ENCODE measurements around the gene DHRSX.
"Not testable (repeated sequence)": the region's sequence is repeated elsewhere in the genome, so short reads cannot be mapped to it uniquely, and the experiment has no call there.

Gene DHRSX

DNA sequence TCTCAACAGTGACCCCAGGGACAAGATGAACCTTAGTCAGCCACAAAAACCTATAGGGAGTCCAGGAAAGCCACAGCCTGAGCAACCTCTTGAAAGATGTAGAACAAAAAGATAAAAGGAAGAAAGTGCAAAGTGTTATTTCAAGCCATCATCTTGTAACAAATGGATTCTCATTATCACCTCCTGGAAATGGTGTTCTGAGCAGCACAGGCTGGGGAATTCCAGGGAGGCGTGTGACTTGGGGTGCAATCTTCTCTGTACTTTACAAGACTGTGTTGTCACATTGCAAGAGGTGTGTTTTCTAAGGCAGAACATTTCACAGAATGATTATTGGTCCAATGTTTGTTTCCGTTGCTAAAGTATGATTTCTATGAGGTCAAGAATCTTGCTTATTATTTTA is 214.0 kb downstream of the DHRSX start:
- DNase-seq (ENCODE audit: extremely low spot score, insufficient read length, low read depth) = no peak
- FAIRE-seq = no peak

DNA sequence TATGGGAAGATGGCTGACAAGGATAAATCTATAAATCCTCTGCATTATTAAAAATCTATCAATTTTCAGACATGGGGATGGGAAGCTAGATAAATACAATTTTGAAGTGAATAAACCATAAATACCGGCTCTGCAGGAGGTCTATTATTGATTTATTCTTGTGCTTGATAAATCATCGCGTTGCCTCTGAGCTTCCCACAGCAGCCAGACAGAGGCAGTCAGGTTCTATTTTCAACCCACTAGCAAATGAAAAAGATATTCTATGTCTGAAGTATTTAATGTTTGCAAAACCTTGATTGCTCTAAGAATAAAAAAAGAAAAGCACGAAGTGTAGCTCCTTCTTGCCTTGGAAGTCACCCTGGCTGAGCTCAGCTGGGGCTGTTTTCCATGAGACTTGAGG is 216.2 kb downstream of the DHRSX start:
- no peak for DNase-seq (ENCODE audit: extremely low spot score, insufficient read length, low read depth)
- no peak for FAIRE-seq

DNA sequence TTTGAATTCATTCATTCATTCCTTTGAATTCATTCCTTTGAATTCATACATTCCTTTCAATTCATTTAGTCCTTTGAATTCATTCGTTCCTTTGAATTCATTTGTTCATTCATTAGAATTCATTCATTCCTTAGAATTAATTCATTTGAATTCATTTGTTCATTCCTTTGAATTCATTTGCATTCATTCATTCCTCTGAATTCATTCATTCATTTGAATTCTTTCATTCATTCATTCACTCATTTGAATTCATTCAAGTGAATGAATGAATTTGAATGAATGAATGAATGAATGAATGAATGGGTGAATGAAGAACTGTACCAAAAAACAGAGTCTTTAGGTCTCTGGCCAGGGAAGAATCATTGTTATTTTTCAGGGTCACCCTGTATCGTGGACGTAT is 216.6 kb downstream of the DHRSX start:
- FAIRE-seq (no peak), DNase-seq (ENCODE audit: extremely low spot score, insufficient read length, low read depth) (no peak)

DNA sequence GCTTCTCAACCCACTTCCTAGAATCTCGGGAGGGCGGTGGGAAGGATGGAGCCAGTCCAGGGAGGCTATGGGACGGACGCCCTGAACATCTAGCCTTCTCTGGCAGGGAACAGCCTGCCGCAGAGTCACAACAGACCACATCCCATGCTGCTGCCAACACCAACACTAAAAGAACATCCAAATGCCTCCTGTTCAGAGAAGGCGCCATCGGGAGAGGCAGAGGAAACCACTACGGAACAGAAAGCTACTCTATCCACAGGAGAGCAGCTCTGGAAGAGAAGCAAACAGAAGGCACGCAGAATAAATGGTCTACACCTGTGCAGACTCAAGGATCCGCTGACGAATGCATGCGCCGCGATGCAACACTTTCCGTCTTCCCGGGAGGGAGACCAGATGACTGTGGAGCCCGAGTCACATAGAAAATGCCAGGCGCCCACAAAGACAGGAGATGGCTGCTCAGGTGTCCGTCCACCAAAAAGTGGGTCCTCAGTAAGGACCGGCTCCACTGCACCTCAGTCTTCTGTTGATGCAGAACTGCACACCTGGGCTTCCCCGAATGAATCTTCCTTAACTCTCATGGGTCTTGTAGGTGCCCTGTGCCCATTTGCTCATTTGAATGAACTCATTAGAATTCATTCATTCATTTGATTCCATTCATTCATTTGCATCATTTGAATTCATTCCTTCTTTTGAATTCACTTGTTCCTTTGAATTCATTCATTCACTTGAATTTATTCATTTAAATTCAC is 217.5 kb downstream of the DHRSX start:
- FAIRE-seq (no peak), DNase-seq (ENCODE audit: extremely low spot score, insufficient read length, low read depth) (no peak)

DNA sequence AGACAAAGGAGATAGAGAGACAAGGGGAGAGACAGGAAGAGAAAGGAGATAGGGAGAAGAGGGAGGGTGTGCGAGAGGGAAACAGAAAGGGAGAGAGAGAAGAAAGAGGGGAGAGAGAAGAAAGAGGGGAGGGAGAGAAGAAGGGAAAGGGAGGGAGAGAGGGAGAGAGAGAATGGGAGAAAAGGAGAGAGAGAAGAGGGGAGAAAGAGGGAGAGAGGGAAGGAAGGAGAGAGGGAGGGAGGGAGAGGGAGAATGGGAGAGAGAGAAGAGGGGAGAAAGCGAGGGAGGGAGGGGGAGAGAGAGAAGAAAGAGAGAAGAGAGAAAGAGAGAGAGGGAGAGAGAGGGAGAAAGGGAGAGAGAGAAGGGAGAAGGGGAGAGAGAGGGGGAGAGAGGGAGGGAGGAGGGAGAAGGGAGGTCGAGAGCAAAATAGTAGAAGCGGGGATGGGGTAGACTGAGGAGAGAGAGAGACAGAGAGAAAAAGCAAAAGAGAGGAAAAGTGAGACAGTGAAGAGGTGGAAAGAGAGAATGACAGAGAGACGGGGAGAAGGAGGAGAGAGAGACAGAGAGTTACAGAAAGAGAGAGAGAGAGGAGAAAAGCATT is 218.2 kb downstream of the DHRSX start:
- FAIRE-seq (no peak), DNase-seq (ENCODE audit: extremely low spot score, insufficient read length, low read depth) (no peak)

DNA sequence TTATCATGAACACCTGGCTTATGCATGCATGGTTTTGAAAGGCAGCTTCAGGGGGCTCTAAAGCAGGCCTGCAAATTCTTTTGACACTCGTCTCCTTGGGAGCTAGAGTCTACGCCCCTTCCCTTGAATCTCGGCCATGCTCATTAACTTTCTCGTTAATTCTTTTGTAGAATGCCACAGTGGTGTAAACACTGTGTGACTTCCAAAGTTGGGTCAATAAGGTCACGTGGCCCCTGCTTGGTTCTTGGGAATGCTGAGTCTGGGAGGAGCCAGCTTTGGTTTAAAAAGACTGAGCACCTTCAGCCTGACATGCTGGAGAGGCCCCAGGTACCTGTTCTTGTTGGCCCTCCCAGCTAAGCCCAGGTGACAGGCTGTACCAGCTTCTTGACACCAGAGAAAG is 228.4 kb downstream of the DHRSX start:
- FAIRE-seq (no peak), DNase-seq (ENCODE audit: extremely low spot score, insufficient read length, low read depth) (no peak)

DNA sequence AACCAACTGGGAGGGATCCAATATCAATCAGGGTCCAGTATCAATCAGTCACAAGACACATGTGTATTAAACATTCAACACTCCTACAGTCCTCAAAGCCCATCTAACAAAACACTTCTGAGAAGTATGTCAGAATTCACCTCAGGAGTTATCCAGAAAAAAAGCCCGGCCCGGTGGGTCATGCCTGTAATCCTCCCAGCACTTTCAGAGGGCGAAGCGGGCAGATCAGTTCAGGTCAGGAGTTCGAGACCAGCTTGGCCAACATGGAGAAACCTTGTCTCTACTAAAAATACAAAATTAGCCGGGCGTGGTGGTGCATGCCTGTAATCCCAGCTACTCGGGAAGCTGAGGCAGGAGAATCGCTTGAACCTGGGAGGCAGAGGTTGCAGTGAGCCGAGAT is 229.2 kb downstream of the DHRSX start:
- FAIRE-seq = not testable (repeated sequence)

DNA sequence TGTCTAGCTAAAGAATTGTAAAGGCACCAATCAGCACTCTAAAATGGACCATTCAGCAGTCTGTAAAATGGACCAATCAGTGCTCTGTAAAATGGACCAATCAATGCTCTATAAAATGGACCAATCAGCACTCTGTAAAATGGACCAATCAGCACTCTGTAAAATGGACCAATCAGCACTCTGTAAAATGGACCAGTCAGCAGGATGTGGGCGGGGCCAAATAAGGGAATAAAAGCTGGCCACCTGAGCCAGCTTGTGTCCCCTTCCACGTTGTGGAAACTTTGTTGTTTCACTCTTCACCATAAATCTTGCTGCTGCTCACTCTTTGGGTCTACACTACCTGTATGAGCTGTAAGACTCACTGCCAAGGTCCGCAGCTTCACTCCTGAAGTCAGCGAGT is 230.0 kb downstream of the DHRSX start:
- not testable (repeated sequence) for FAIRE-seq

More for the DNA sequence above, 229.2 kb downstream of the DHRSX start:
- not testable (repeated sequence) for DNase-seq (ENCODE audit: extremely low spot score, insufficient read length, low read depth)

DNA sequence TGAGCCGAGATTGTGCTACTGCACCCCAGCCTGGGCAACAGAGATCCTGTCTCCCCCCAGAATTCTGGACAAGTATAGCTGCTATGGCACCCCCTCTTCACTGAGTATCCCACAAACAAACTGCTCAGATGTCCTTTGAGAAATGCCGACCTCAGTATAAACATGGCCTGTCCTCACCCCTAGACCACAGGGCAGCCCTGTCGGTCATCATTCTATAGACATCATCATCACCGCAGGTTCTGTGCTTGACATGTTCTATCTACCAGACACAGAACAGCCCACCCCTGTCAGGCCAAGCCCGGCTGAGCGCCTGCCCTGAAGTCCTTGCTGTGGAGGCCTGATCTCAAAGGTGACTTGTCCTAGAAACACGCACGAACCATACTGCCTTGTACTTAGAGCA is 232.9 kb downstream of the DHRSX start:
- FAIRE-seq (no peak), DNase-seq (ENCODE audit: extremely low spot score, insufficient read length, low read depth) (no peak)

More for the DNA sequence above, 230.0 kb downstream of the DHRSX start:
- DNase-seq (ENCODE audit: extremely low spot score, insufficient read length, low read depth) = not testable (repeated sequence)

DNA sequence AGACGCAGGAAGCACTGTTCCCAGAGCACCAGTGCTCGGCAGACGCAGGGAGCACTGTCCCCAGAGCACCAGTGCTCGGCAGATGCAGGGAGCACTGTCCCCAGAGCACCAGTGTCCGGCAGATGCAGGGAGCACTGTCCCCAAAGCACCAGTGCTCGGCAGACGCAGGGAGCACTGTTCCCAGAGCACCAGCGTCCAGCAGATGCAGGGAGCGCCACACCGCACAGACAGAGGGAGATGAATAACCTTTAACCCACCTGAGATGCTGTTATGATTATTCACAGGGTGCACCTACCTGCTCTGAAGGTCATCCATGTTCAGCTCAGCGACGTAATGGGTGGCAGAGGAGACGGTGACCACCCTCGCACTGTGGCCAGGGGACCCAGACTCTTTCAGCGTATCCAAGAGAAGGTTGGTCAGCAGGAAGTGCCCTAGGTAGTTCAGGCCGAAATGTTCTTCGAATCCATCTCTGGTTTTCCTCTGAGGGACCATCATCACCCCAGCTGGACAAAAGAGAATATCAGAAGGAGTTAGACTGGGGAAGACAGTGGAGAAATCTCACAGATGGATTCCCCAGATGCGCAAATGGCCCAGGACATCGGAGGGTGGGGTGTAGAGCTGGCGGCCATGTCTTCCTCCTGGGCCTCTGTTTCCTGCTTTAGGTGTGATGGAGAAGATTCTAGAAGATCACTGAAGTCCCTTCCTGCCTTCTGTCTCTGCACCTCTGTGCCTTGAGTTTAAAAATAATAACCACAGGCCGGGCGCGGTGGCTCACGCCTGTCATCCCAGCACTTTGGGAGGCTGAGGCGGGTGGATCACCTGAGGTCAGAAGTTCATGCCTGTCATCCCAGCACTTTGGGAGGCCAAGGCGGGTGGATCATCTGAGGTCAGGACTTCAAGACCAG is 234.1 kb downstream of the DHRSX start:
- no peak for FAIRE-seq
- no peak for DNase-seq (ENCODE audit: extremely low spot score, insufficient read length, low read depth)

DNA sequence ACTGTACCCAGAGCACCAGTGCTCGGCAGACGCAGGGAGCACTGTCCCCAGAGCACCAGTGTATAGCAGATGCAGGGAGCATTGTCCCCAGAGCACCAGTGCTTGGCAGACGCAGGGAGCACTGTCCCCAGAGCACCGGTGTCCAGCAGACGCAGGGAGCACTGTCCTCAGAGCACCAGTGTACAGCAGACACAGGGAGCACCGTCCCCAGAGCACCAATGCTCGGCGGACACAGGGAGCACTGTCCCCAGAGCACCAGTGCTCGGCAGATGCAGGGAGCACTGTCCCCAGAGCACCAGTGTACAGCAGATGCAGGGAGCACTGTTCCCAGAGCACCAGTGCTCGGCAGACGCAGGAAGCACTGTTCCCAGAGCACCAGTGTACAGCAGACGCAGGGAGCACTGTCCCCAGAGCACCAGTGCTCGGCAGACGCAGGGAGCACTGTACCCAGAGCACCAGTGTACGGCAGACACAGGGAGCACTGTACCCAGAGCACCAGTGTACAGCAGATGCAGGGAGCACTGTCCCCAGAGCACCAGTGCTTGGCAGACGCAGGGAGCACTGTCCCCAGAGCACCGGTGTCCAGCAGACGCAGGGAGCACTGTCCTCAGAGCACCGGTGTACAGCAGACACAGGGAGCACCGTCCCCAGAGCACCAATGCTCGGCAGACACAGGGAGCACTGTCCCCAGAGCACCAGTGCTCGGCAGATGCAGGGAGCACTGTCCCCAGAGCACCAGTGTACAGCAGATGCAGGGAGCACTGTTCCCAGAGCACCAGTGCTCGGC is 234.9 kb downstream of the DHRSX start:
- FAIRE-seq; DNase-seq (ENCODE audit: extremely low spot score, insufficient read length, low read depth): not testable (repeated sequence)

DNA sequence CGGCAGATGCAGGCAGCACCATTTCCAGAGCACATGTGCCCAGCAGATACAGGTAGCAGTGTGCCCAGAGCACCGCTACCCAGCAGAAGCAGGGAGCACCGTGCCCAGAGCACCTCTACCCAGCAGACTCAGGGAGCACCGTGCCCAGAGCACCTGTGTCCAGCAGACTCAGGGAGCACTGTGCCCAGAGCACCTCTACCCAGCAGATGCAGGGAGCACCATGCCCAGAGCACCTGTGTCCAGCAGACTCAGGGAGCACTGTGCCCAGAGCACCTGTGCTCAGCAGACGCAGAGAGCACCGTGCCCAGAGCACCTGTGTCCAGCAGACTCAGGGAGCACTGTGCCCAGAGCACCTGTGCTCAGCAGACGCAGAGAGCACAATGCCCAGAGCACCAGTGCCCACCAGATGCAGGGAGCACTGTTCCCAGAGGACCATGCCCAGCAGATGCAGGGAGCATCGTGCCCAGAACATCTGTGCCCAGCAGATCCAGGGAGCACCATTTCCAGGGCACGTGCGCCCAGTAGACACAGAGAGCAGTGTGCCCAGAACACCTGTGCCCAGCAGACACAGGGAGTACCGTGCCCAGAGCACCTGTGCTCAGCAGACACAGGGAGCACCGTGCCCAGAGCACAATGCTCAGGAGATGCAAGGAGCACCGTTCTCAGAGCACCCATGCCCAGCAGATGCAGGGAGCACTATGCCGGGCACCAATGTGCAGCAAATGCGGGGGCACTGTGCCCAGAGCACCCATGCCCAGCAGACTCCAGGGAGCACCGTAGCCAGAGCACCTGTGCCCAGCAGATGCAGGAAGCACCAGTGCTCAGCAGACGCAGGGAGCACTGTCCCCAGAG is 236.4 kb downstream of the DHRSX start:
- DNase-seq (ENCODE audit: extremely low spot score, insufficient read length, low read depth) (no peak), FAIRE-seq (no peak)

DNA sequence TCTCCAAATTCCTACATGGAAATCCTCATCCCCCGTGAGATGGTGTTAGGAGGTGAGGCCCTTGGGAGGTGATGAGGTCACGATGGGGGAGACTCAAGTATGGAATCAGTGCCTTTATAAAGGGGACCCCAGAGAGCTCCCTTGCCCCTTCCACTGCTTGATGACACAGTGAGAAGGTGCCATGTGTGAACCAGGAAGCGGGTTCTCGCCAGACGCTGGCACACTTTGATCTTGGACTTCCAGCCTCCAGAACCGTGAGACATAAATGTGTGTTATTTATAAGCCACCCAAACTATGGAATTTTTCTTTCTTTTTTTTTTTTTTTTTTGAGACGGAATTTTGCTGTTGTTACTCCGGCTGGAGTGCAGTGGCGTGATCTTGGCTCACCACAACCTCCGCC is 237.6 kb downstream of the DHRSX start:
- DNase-seq (ENCODE audit: extremely low spot score, insufficient read length, low read depth) (no peak), FAIRE-seq (no peak)

DNA sequence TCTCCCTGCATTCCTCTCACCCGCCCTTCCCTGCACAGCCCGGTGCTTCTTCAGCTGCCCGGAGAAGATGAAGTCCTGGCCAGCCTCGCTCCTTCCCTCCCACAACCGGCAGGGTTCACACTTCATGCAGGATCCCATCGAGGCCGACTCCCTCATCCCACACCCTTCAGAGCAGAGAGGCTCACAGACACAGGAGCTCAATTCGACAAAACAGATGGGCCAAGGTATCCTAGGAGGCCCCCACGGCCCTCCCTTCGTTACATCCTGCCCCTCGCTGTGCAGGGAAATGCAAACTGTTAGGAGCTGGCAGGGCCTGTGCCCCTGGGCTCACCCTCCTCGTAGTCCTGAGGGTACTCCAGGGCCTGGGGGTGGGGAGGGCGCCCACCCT is 238.1 kb downstream of the DHRSX start:
- FAIRE-seq = no peak
- DNase-seq (ENCODE audit: extremely low spot score, insufficient read length, low read depth) = no peak

DNA sequence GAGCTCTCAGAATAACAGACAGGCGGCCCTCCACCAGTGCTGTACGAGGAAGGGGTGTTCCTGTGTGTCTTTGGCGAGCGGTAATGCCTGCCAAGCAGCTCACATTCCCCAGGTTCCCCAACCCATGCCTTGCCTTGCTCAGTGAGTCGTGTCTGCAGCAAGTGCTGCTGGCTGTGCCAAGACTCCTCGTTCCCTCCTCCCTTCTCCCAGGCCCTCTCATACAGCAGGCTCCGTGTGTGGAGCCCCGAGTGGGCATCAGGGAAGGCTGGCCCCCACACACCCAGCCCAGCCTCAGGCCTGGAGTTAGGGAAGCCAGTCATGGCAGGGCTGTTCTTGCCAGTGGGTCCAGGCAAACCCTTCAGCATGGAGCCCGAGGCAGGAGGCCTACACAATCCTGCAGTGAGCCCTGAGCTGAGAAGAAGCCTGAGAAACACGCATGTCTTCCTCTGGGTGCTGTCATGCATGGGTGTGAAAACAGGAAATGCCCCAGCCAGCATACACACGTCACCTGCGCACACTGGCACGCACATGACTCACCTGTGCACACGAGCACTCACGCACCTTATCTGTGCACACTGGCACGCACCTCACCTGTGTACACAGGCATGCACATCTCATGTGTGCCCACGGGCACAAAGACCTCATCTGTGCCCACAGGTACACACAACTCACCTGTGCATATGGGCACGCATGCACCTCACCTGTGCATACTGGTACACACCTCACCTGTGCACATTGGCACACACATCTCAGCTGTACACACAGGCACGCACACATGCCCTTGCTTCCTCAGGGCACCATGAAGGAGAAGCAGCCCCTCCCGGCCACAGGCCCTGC is 238.7 kb downstream of the DHRSX start:
- no peak for FAIRE-seq
- DNase-seq (ENCODE audit: extremely low spot score, insufficient read length, low read depth) = no peak

DNA sequence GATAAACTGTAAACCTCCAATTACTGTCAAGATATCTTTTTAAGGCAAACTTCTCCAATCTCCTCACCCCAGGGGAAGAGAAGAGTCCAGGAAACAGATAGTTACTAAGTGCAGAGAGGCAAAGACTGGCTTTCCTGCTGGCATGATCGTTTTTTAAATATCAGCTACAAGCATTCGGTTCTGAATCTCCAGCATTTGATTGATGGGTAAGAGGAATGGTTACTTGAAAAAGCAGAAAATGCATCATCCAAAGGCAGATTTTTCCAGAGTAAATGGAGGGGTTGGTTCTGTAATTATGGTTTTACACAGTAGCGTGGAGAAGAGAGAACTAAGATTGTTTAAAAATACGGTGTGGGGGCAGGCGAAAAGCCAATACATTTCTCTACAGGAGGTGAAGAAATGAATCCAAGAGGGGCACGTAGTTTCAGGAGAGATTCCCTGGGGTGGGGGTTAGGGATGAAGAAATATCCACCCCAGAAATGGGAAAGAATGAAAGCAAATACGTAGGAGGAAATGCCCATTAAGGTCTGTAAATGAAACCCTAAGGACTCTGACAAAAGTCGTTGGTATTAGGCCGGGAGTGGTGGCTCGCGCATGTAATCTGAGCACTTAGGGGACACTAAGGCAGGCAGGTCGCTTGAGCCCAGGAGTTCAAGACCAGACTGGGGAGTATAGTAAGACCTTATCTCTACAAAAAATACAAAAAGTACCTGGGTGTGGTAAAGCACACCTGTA is 248.3 kb downstream of the DHRSX start:
- DNase-seq (ENCODE audit: extremely low spot score, insufficient read length, low read depth) (no peak), FAIRE-seq (no peak)

DNA sequence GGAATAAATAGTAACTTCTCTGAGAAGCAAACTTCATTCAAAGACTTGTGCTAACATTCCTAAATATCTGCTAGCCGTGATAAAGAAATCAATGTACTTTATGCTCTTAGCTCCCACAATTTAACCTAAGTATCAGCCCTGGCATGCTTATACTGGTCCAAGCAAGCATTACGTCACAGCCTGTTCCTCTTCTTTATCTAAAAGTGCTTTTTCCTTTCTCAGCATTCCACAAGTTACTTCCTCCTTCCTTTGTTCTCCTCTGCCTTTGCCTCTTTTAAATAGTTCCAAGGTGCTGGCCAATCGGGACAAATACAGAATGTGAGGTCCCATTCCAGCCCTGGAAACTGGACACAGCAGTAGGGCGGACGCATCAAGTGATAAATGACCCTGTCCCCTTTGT is 249.6 kb downstream of the DHRSX start:
- DNase-seq (ENCODE audit: extremely low spot score, insufficient read length, low read depth) (no peak), FAIRE-seq (no peak)
